ENCODE measurements around the gene FANCI. TPM values are rescaled to one million over a fixed set of nuclear protein-coding genes. Genes with fewer than 3 reads are reported as not detected.

Gene FANCI
- total RNA-seq (ENCODE audit: insufficient read depth, low replicate concordance): 6.7 TPM

- peak; percentile 95 for DNase-seq (ENCODE audit: low spot score)
Measured at GRCh38 chr15:89243691-89244573, at the start of gene FANCI. Gene FANCI, plus strand, starts transcription at chr15:89243979. Its CDS starts 3,669 bp downstream, at chr15:89247648.

GRCh38 chr15:89194608-89195007, 49.2 kb upstream of the FANCI start:
- DNase-seq (ENCODE audit: low spot score): no peak

- no peak for DNase-seq (ENCODE audit: low spot score)
Measured at GRCh38 chr15:89195836-89196235, 47.9 kb upstream of the FANCI start.

- DNase-seq (ENCODE audit: low spot score): no peak
Measured at GRCh38 chr15:89196241-89196640, 47.5 kb upstream of the FANCI start.

GRCh38 chr15:89196994-89197393, 46.8 kb upstream of the FANCI start:
- no peak for DNase-seq (ENCODE audit: low spot score)

- peak; percentile 37 for DNase-seq (ENCODE audit: low spot score)
Measured at GRCh38 chr15:89197503-89197971, 46.2 kb upstream of the FANCI start.

- DNase-seq (ENCODE audit: low spot score): no peak
Measured at GRCh38 chr15:89198196-89198595, 45.6 kb upstream of the FANCI start.

- no peak for DNase-seq (ENCODE audit: low spot score)
Measured at GRCh38 chr15:89198934-89199333, 44.8 kb upstream of the FANCI start.

- DNase-seq (ENCODE audit: low spot score): no peak
Measured at GRCh38 chr15:89199746-89200145, 44.0 kb upstream of the FANCI start.

- no peak for DNase-seq (ENCODE audit: low spot score)
Measured at GRCh38 chr15:89200182-89200581, 43.6 kb upstream of the FANCI start.

GRCh38 chr15:89201465-89202005, 42.2 kb upstream of the FANCI start:
- DNase-seq (ENCODE audit: low spot score): no peak

- DNase-seq (ENCODE audit: low spot score): no peak
Measured at GRCh38 chr15:89203705-89204273, 40.0 kb upstream of the FANCI start.

GRCh38 chr15:89205991-89206585, 37.7 kb upstream of the FANCI start:
- DNase-seq (ENCODE audit: low spot score): no peak

- peak; percentile 51 for DNase-seq (ENCODE audit: low spot score)
Measured at GRCh38 chr15:89206908-89207331, 36.9 kb upstream of the FANCI start.

GRCh38 chr15:89208256-89208655, 35.5 kb upstream of the FANCI start:
- DNase-seq (ENCODE audit: low spot score): no peak

GRCh38 chr15:89209057-89209456, 34.7 kb upstream of the FANCI start:
- no peak for DNase-seq (ENCODE audit: low spot score)

GRCh38 chr15:89211678-89212170, 32.1 kb upstream of the FANCI start:
- DNase-seq (ENCODE audit: low spot score): no peak

GRCh38 chr15:89215627-89216026, 28.2 kb upstream of the FANCI start:
- DNase-seq (ENCODE audit: low spot score): no peak

GRCh38 chr15:89217031-89217430, 26.7 kb upstream of the FANCI start:
- no peak for DNase-seq (ENCODE audit: low spot score)

GRCh38 chr15:89217686-89218376, 25.9 kb upstream of the FANCI start:
- DNase-seq (ENCODE audit: low spot score): no peak

- DNase-seq (ENCODE audit: low spot score): no peak
Measured at GRCh38 chr15:89218531-89218930, 25.2 kb upstream of the FANCI start.
